ENCODE measurements around the gene SUDS3.
"Not testable (repeated sequence)": the region's sequence is repeated elsewhere in the genome, so short reads cannot be mapped to it uniquely, and the experiment has no call there.

The SUDS3 gene

DNA sequence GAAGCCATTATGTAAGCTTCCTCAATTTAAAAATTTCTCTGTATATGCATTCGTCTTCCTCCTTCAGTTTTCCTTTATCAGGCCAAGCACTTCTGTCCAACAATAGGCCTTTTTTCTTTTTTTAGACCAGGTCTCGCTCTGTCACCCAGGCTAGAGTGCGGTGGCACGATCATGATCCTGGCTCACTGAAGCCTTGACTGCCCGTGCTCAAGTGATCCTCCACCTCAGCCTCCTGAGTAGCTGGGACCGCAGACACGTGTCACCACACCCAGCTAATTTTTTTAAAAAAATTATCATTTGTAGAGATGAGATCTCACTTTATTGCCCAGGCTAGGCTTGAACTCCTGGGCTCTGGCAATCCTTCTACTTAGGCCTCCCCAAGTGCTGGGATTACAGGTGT lies 29.5 kb upstream of the SUDS3 start:
- no peak for DNase-seq (ENCODE audit: low spot score)
- TF ChIP-seq, protein P1, sequence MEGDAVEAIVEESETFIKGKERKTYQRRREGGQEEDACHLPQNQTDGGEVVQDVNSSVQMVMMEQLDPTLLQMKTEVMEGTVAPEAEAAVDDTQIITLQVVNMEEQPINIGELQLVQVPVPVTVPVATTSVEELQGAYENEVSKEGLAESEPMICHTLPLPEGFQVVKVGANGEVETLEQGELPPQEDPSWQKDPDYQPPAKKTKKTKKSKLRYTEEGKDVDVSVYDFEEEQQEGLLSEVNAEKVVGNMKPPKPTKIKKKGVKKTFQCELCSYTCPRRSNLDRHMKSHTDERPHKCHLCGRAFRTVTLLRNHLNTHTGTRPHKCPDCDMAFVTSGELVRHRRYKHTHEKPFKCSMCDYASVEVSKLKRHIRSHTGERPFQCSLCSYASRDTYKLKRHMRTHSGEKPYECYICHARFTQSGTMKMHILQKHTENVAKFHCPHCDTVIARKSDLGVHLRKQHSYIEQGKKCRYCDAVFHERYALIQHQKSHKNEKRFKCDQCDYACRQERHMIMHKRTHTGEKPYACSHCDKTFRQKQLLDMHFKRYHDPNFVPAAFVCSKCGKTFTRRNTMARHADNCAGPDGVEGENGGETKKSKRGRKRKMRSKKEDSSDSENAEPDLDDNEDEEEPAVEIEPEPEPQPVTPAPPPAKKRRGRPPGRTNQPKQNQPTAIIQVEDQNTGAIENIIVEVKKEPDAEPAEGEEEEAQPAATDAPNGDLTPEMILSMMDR (IDR thresholded peaks at IDR 0.05; ENCODE audit: extremely low read depth, missing control alignments), result no peak

DNA sequence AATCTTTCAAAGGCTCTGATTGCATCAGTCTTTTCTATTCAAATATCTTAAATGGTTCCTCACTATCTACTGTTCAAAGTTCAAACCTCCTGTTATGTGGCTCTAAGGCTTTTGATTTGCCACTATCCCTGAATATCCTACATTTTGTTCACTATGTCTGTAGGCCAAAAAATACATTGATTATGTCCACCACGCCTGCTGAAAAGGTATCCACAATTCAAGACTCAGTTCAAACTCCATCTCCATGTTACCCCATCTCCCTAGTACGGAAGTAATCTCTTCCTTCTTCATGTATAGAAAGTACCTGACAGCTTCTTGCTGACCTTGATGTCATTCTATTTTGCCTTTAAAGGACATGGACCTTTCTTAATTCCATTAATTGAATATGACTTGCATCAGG lies 28.4 kb upstream of the SUDS3 start:
- TF ChIP-seq, protein P1 (IDR thresholded peaks at IDR 0.05; ENCODE audit: extremely low read depth, missing control alignments), result no peak
- DNase-seq (ENCODE audit: low spot score), result no peak

DNA sequence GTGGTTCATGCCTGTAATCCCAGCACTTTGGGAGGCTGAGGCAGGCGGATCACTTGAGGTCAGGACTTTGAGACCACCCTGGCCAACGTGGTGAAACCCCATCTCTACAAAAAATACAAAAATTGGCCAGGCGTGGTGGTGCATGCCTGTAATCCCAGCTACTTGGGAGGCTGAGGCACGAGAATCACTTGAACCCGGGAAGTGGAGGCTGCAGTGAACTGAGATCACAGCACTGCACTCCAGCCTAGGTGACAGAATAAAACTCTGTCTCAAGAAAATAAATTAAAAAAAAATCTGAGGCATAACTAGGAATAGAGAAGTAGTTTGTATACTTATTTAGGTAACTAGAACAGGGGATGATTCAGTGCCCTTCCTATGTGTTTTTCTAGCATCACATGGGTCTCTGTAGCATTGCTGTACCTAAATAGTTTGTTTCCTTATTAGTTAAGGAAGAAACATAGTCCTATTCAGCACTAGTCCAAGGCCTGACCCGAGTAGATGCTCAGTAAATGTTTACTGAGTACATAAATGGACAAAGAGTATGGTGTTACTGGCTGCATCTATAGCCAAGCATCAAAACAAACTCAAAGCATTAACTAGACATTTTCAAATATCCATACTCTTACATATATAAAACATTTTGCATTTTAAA lies 25.3 kb upstream of the SUDS3 start:
- no peak for DNase-seq (ENCODE audit: low spot score)
- TF ChIP-seq, protein P1 (IDR thresholded peaks at IDR 0.05; ENCODE audit: extremely low read depth, missing control alignments), result no peak

DNA sequence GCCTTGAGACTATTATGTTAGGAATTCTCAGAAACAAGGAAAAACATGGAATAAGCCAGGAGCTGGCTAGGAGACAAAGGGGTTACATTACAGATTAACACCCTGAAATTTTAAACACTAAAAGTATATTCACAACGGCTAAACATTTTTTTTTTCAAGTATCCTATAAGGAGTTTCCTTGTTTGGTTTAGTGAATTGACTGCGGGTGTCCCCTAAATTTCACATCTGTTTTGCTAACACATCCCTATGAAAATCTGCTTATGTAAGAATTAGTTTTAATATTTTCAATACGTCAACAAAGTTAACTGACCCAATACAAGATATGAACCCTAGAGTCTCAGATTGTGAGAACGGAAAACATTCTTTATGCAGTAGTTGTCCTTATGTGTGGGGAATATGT lies 22.6 kb upstream of the SUDS3 start:
- DNase-seq (ENCODE audit: low spot score), result no peak
- TF ChIP-seq, protein P1 (IDR thresholded peaks at IDR 0.05; ENCODE audit: extremely low read depth, missing control alignments), result no peak

DNA sequence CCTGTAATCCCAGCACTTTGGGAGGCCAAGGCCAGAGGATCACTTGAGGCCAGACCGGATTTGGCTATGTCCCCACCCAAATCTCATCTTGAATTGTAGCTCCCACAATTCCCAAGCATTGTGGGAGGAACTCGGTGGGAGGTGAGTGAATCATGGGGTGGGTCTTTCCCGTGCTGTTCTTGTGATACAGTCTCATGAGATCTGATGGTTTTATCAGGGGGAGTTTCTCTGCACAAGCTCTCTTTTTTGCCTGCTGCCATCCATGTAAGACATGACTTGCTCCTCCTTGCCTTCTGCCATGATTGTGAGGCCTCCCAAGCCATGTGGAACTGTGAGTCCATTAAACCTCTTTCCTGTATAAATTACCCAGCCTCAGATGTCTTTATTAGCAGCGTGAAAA lies 21.9 kb upstream of the SUDS3 start:
- not testable (repeated sequence) for DNase-seq (ENCODE audit: low spot score)

DNA sequence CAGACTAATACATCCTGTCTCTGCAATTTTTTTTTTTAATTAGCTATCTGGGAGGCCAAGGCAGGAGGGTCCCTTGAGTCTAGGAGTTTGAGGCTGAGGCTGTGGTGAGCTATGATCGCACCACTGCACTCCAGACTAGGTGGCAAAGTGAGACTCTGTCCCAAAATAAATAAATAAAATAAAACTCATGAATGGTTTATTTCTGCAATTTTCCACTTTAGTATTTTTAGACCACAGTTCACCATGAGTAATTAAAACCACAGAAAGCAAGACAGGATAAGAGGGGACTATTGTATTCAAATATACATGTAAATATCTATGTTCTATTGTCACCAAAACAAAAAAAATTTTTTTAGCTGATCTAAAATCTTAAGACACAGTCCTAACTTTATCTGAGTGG lies 21.5 kb upstream of the SUDS3 start:
- DNase-seq (ENCODE audit: low spot score), result no peak
- TF ChIP-seq, protein P1 (IDR thresholded peaks at IDR 0.05; ENCODE audit: extremely low read depth, missing control alignments), result no peak

DNA sequence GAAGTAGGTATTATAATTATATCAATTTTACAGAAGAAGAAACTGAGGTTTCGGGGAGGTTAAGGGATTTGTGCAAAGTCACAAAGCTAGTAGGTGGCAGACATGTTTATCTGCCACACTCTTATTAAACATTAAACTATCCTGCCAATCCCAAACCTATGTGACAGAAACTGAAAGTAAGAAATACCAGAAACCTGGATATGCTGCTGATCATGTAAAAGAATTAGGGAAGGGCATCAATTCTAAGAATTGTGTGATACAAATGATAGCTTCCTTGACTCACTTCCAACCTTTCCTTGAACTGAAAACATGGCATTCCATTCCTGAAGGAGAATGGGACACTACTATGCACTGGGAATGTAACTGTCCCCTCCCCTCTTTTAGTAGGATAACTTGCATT lies 20.5 kb upstream of the SUDS3 start:
- TF ChIP-seq, protein P1 (IDR thresholded peaks at IDR 0.05; ENCODE audit: extremely low read depth, missing control alignments), result no peak
- DNase-seq (ENCODE audit: low spot score), result no peak

DNA sequence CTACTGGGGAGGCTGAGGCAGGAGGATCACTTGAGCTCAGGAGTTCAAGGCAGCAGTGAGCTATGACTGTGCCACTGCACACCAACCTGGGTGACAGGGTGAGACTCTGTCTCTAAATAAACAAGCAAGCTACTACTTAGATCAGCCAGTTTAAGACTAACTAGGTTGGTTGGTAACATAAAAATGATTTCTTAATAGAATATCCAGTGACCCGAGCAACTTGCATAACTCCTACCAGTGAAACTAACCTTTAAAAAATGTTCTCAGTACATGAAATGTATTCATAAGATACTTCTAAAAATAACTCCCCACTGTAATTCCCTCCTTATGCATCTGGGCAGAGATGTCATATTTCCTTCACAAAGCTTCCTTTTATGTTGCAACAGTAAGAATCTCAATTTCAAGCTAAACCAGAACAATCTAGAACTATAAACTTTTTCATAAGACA lies 19.5 kb upstream of the SUDS3 start:
- TF ChIP-seq, protein P1 (IDR thresholded peaks at IDR 0.05; ENCODE audit: extremely low read depth, missing control alignments), result no peak
- no peak for DNase-seq (ENCODE audit: low spot score)

Measured in GM20000 (cell line).